GM23248 (cell line): ENCODE results near the gene PYGO2. TPM values are rescaled to one million over a fixed set of nuclear protein-coding genes. Genes with fewer than 3 reads are reported as not detected.
"Not testable (repeated sequence)": the region's sequence is repeated elsewhere in the genome, so short reads cannot be mapped to it uniquely, and the experiment has no call there.

Experiments
- DNase-seq: peaks from one replicate; pipeline ENCODE4 v3.0.0-alpha.2; 2015
- H2AFZ ChIP-seq: fragments of 200-600 bp; sonication (generic); 2 replicates; pipeline ENCODE4 v1.6.1; 2016; ENCODE audit warnings: antibody characterized with exemption
- H3F3A ChIP-seq: fragments of 200-600 bp; sonication (generic); 2 replicates; pipeline ENCODE4 v1.6.1; 2016; ENCODE audit warnings: mild to moderate bottlenecking, antibody characterized with exemption, mixed run types; ENCODE audit not compliant: insufficient read depth
- H3K27ac ChIP-seq: fragments of 200-600 bp; sonication (generic); 2 replicates; pipeline ENCODE4 v1.5.1; 2016; ENCODE audit warnings: mild to moderate bottlenecking
- H3K27me3 ChIP-seq: fragments of 200-600 bp; sonication (generic); replicated peaks from 2 replicates; pipeline ENCODE4 v1.6.1; 2016; ENCODE audit warnings: mild to moderate bottlenecking; ENCODE audit not compliant: insufficient read depth
- H3K36me3 ChIP-seq: fragments of 200-600 bp; sonication (generic); 2 replicates; pipeline ENCODE4 v1.6.1; 2016; ENCODE audit warnings: low read depth, mild to moderate bottlenecking
- H3K4me1 ChIP-seq: fragments of 200-600 bp; sonication (generic); 2 replicates; pipeline ENCODE4 v1.6.1; 2016; ENCODE audit warnings: mild to moderate bottlenecking; ENCODE audit not compliant: insufficient read depth
- H3K4me2 ChIP-seq: fragments of 200-600 bp; sonication (generic); one replicate; pipeline ENCODE4 v1.6.1; 2016; ENCODE audit warnings: mild to moderate bottlenecking; ENCODE audit not compliant: unreplicated experiment
- H3K4me3 ChIP-seq: fragments of 200-600 bp; sonication (generic); 2 replicates; pipeline ENCODE4 v1.5.1; 2016; ENCODE audit warnings: mild to moderate bottlenecking
- H3K79me2 ChIP-seq: fragments of 200-600 bp; sonication (generic); 2 replicates; pipeline ENCODE4 v1.6.1; 2016; ENCODE audit warnings: mild to moderate bottlenecking; ENCODE audit not compliant: insufficient read depth
- H3K9ac ChIP-seq: fragments of 200-600 bp; sonication (generic); 2 replicates; pipeline ENCODE4 v1.6.1; 2016; ENCODE audit warnings: mild to moderate bottlenecking
- H3K9me2 ChIP-seq: fragments of 200-600 bp; sonication (generic); 2 replicates; pipeline ENCODE4 v1.6.1; 2016; ENCODE audit warnings: mixed run types, mild to moderate bottlenecking, moderate library complexity; ENCODE audit not compliant: insufficient read depth
- H3K9me3 ChIP-seq: fragments of 200-600 bp; sonication (generic); one replicate; pipeline ENCODE4 v1.6.1; 2017; ENCODE audit warnings: low read depth
- H4K20me1 ChIP-seq: fragments of 200-600 bp; sonication (generic); 2 replicates; pipeline ENCODE4 v1.6.0; 2016; ENCODE audit not compliant: insufficient read depth
- EZH2 ChIP-seq: fragments of 200-600 bp; sonication (generic); IDR thresholded peaks from 2 replicates; pipeline ENCODE4 v1.6.1; 2018; ENCODE audit warnings: antibody characterized with exemption, mild to moderate bottlenecking; ENCODE audit not compliant: insufficient read depth, poor library complexity, severe bottlenecking
- EZH2phosphoT487 ChIP-seq: fragments of 200-600 bp; sonication (generic); IDR thresholded peaks from 2 replicates; pipeline ENCODE4 v1.6.1; 2018; ENCODE audit warnings: antibody characterized with exemption, moderate library complexity, mild to moderate bottlenecking, low read depth; ENCODE audit not compliant: insufficient read depth
- WGBS, 2 experiments: methylation state at CpG; one replicate each; pipeline ENCODE4 v1.1.6; 2015 to 2017; ENCODE audit warnings: low lambda C conversion rate in 2 of 2, low coverage in 1 of 2; ENCODE audit errors: missing lambda C conversion rate in 2 of 2; 5-methylcytosine and 5-hydroxymethylcytosine counted together
- in situ Hi-C: fragments of 300-500 bp; cut with MboI; formaldehyde crosslinking; loops from 2 replicates; pipeline ENCODE4 v1.15.0; 2020
- polyA plus RNA-seq: library from polyadenylated mRNA; unstranded; fragments of >200 nt; fragmentation: Nextera tagmentation; extraction: Ambion mirVana; gene quantifications from 2 replicates; pipeline ENCODE4 v1.2.1, GENCODE V29; 2016
- total RNA-seq: library from RNA; depleted of rRNA; stranded (reverse); fragments of >200 nt; shearing (Covaris generic); gene quantifications from 2 replicates; pipeline ENCODE4 v1.2.3, GENCODE V29; 2014

PYGO2 gene
- total and polyA plus RNA-seq, 2 experiments from 2014 or later = 14.7 to 14.9 TPM

DNA sequence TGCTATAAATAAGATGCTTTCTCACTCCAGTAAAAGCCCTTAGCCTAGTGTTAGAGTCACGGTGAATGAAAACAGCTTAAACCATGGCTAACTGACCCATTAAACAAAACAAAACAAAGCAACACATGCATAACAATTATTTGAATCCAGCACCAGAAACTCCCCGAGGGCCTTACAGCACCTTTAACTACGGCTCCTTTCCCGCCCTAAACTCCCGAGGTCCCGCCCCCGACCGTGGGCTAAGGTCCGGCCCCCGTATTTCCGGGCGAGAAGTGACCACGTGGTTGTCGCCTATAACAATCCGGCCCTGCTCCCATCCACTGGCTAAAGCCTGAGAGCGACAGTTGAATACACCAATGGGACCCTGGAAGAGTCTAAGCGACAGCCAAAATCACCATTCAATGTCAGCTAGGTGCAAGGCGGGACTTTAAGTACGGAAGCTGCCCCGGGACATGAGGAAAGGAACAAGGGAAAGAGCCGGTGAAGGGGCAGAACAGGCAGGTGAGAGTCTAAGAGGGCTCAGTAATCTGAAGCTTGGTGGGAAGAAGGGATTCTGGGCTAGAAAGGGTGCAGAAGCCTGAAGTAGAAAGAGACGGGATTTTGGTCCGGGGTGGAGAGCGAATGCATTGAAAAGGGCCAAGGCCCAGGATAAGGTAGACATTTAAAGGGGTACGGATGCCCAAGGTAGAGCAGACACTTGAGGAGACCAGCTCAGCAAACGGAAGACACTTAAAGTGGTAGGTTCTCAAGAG is 21.5 kb upstream of the PYGO2 start, which contains the start of gene FLAD1:
Gene FLAD1, plus strand, starts transcription at position 448 of the 752 bp plus-strand sequence. CDS start 351 bp downstream, outside the sequence.
- peaks cover 73% of the 10 kb centered on the region for H3K79me2 ChIP-seq
- H3K4me1 ChIP-seq = peaks cover 5% of the 10 kb centered on the region
- H3K27ac ChIP-seq = no peak within 1 kb of the TSS; the same call in 1 of the 2 replicates
- peak within 1 kb of the TSS; percentile 92 for H3K4me3 ChIP-seq
- no peaks in the 10 kb centered on the region for H3K27me3 ChIP-seq
- peak within 1 kb of the TSS; percentile 85 for H2AFZ ChIP-seq
- in situ Hi-C loops = no loop called here
- H4K20me1 ChIP-seq = no peaks in the 10 kb centered on the region
- H3K9me3 ChIP-seq = no peaks in the 10 kb centered on the region
- DNase-seq = peak; percentile 100
- peak within 1 kb of the TSS; percentile 85 for H3K9ac ChIP-seq
- TF ChIP-seq EZH2 (no peak), EZH2phosphoT487 (no peak)
- H3K36me3 ChIP-seq = no peaks in the 10 kb centered on the region
- H3F3A ChIP-seq = no peaks in the 10 kb centered on the region; the same call in 1 of the 2 replicates
- peak within 1 kb of the TSS; percentile 99 for H3K4me2 ChIP-seq
- WGBS, 2 experiments = 0 to 1% methylated on average over 26 of the region's 26 CpGs
- H3K9me2 ChIP-seq = no peaks in the 10 kb centered on the region

DNA sequence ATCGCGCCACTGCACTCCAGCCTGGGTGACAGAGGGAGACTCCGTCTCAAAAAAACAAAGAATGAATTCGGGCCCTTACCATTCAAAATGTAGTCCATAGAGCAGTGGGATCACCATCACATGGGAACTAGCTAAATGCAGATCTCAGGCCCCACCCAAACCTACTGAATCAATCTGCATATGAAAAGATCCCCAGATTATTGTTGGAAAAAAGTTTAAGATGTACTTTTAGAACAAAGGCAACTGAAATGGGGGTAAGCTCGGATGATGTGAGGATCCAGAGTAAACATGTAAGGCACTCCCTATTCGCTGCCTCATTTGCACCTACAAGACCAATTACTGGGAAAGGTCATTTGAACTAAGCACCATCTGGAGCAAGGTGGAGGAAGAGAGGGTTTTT is 20.8 kb upstream of the PYGO2 start:
- H3K27ac ChIP-seq = no peak overlapping the region
- H3K9ac ChIP-seq = peak overlapping the region; percentile 57
- no peaks in the 10 kb centered on the region; the same call in 1 of the 2 replicates for H3F3A ChIP-seq
- H3K9me2 ChIP-seq = no peaks in the 10 kb centered on the region
- no peaks in the 10 kb centered on the region for H3K9me3 ChIP-seq
- no peaks in the 10 kb centered on the region for H3K27me3 ChIP-seq
- TF ChIP-seq EZH2phosphoT487 (no peak), EZH2 (no peak)
- H3K4me1 ChIP-seq = peaks cover 5% of the 10 kb centered on the region
- peaks cover 73% of the 10 kb centered on the region for H3K79me2 ChIP-seq
- WGBS, 2 experiments = 53 to 70% methylated on average over 6 of the region's 6 CpGs
- no peaks in the 10 kb centered on the region for H3K36me3 ChIP-seq
- peak overlapping the region; percentile 79 for H2AFZ ChIP-seq
- H3K4me3 ChIP-seq = peak overlapping the region; percentile 92
- no peak for DNase-seq
- in situ Hi-C loops = no loop called here
- peak overlapping the region; percentile 71 for H3K4me2 ChIP-seq
- no peaks in the 10 kb centered on the region for H4K20me1 ChIP-seq

DNA sequence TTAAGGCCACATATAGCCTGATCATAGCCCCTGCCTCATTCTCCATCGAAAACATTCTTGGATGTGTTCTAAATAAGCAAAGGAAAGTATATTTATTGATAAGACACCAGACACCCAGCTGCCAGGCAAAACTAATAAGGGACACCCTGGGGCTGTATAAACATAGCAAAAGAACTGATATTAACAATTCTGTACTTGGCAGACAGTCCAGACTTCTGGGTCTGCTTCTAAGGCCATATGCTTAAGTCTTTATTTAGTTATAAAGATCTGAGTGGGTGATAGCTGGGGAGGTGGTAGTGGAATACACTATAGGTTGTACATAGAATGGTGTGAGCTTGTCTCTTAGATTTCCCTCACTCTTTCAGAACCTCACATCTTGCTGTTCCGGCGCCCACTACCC is 16.8 kb upstream of the PYGO2 start:
- no peaks in the 10 kb centered on the region for H3K9me3 ChIP-seq
- peaks cover 25% of the 10 kb centered on the region for H3F3A ChIP-seq
- H3K9ac ChIP-seq = no peak overlapping the region
- H3K4me2 ChIP-seq = no peak overlapping the region
- in situ Hi-C loops = no loop called here
- H3K27me3 ChIP-seq = no peaks in the 10 kb centered on the region
- H3K4me3 ChIP-seq = no peak overlapping the region
- peaks cover 10% of the 10 kb centered on the region for H3K4me1 ChIP-seq
- no peak for DNase-seq
- H2AFZ ChIP-seq = no peak overlapping the region
- H4K20me1 ChIP-seq = no peaks in the 10 kb centered on the region
- WGBS, 2 experiments = 99 to 100% methylated on average over 3 of the region's 3 CpGs
- no peaks in the 10 kb centered on the region for H3K36me3 ChIP-seq
- TF ChIP-seq EZH2phosphoT487 = no peak
- H3K9me2 ChIP-seq = no peaks in the 10 kb centered on the region
- peaks cover 55% of the 10 kb centered on the region for H3K79me2 ChIP-seq
- H3K27ac ChIP-seq = no peak overlapping the region

DNA sequence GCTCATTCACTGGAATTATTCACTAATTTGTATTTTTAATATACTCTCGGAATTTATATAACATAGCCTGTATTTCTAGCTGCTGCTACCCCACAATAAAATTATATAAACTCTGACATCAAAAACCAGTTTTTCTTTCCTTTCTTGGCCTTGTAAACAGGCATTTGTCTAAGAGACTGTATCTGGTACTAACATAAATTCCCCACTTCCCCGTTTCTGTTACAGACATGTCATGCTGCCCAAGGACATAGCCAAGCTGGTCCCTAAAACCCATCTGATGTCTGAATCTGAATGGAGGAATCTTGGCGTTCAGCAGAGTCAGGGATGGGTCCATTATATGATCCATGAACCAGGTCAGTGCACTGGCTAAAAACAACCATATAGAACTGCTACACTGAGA is 16.2 kb upstream of the PYGO2 start:
- in situ Hi-C loops, H2AFZ ChIP-seq: not testable (repeated sequence)

More for the DNA sequence above, 16.2 kb upstream of the PYGO2 start:
- not testable (repeated sequence) for H3K9ac ChIP-seq, H3K9me2 ChIP-seq, H3K4me3 ChIP-seq, H3K4me2 ChIP-seq, H3K9me3 ChIP-seq, H3K27ac ChIP-seq, H3K27me3 ChIP-seq, H4K20me1 ChIP-seq, DNase-seq, H3K36me3 ChIP-seq
- H3F3A ChIP-seq = peaks cover 31% of the 10 kb centered on the region
- peaks cover 53% of the 10 kb centered on the region for H3K79me2 ChIP-seq
- WGBS, 2 experiments = 59 to 62% methylated on average over 3 of the region's 3 CpGs
- peaks cover 14% of the 10 kb centered on the region for H3K4me1 ChIP-seq
